GM12878 (cell line): Measurements from ENCODE around the gene LASP1NB.

Source experiments
- ATAC-seq: fragments of 200-7000 bp; cut with Tn5 transposase; 3 replicates; pipeline ENCODE4 v1.9.1; 2020; ENCODE audit warnings: mild to moderate bottlenecking, moderate library complexity
- BruUV-seq: library from RNA; stranded (reverse); fragments of 400-500 nt; replicated peaks from 2 replicates; lab custom pipeline; 2021; lab: Mats Ljungman, UMichigan
- CTCF ChIA-PET: fragments of 300-600 bp; sonication (Branson Sonifier 250); formaldehyde crosslinking; extraction: SDS; loops from one replicate; lab custom pipeline; 2021; ENCODE audit warnings: inconsistent platforms; lab: Yijun Ruan, JAX
- POLR2A ChIA-PET: fragments of 350-600 bp; formaldehyde crosslinking; extraction: SDS; loops from one replicate; lab custom pipeline; 2021; ENCODE audit warnings: inconsistent platforms; lab: Charles Lee
- RAD21 ChIA-PET: fragments of 300-600 bp; sonication (Branson Sonifier 250); formaldehyde crosslinking; loops from one replicate; lab custom pipeline; 2023; ENCODE audit warnings: antibody characterized with exemption; ENCODE audit not compliant: unreplicated experiment; lab: Charles Lee
- SMC1A ChIA-PET: fragments of 300-600 bp; sonication (Branson Sonifier 250); formaldehyde crosslinking; loops from one replicate; lab custom pipeline; 2023; ENCODE audit not compliant: unreplicated experiment, uncharacterized antibody; lab: Charles Lee
- DNase-seq: peaks from one replicate; pipeline ENCODE4 v3.0.0-alpha.2; 2011; ENCODE audit warnings: low read depth, low spot score
- FAIRE-seq: peaks from 3 replicates; lab custom pipeline; 2011; peaks lifted over from hg19 to GRCh38; lab: Jason Lieb, UNC
- H2AFZ ChIP-seq: 2 replicates; pipeline ENCODE4 v1.6.0; 2011; ENCODE audit warnings: low read depth, low read length, control low read depth; ENCODE audit not compliant: control insufficient read depth
- H3K27ac ChIP-seq: 2 replicates; pipeline ENCODE4 v1.5.1; 2011; ENCODE audit warnings: control low read depth; ENCODE audit not compliant: control insufficient read depth, insufficient read depth
- H3K27me3 ChIP-seq, 2 experiments: replicated peaks in 1 of 2; 2 replicates each; pipeline versions ENCODE4 v1.6.0 to v1.6.1; 2011; ENCODE audit warnings: low read length in 1 of 2; ENCODE audit not compliant: control insufficient read depth in 2 of 2, insufficient read depth in 2 of 2
- H3K36me3 ChIP-seq, 2 experiments: 2 replicates each; pipeline ENCODE4 v1.5.1; 2011; ENCODE audit warnings: low read length in 1 of 2; ENCODE audit not compliant: control insufficient read depth in 2 of 2, insufficient read depth in 2 of 2
- H3K4me1 ChIP-seq: 2 replicates; pipeline ENCODE4 v1.6.1; 2011; ENCODE audit warnings: mild to moderate bottlenecking, low read length, moderate library complexity, mixed read lengths; ENCODE audit not compliant: control insufficient read depth, insufficient read depth
- H3K4me2 ChIP-seq: 2 replicates; pipeline ENCODE4 v1.6.0; 2011; ENCODE audit warnings: control low read depth; ENCODE audit not compliant: control insufficient read depth, insufficient read depth
- H3K4me3 ChIP-seq: fragments of 200-600 bp; sonication (generic); 2 replicates; pipeline ENCODE4 v1.5.1; 2016
- H3K79me2 ChIP-seq: 2 replicates; pipeline ENCODE4 v1.6.0; 2011; ENCODE audit warnings: low read length; ENCODE audit not compliant: control insufficient read depth, insufficient read depth
- H3K9ac ChIP-seq: 2 replicates; pipeline ENCODE4 v1.8.0; 2011; ENCODE audit warnings: low read length, control low read depth, mixed read lengths; ENCODE audit not compliant: control insufficient read depth, insufficient read depth
- H3K9me3 ChIP-seq: replicated peaks from 3 replicates; pipeline ENCODE4 v1.5.1; 2011; ENCODE audit warnings: mild to moderate bottlenecking, low read length; ENCODE audit not compliant: control insufficient read depth, insufficient read depth
- H4K20me1 ChIP-seq: 2 replicates; pipeline ENCODE4 v1.6.0; 2011; ENCODE audit not compliant: control insufficient read depth, insufficient read depth
- POLR2A ChIP-seq: IDR thresholded peaks from 2 replicates; pipeline ENCODE4 v1.6.1; 2011; ENCODE audit warnings: low read depth, mild to moderate bottlenecking, low read length
- RAD21 ChIP-seq: IDR thresholded peaks from 2 replicates; pipeline ENCODE4 v1.6.1; 2011; ENCODE audit warnings: mild to moderate bottlenecking, low read depth, low read length, moderate library complexity; ENCODE audit not compliant: insufficient read depth
- SP1 ChIP-seq: IDR thresholded peaks from one replicate; pipeline ENCODE4 v1.6.1; 2011; ENCODE audit warnings: low read depth, low read length
- WGBS: methylation state at CpG from one replicate; pipeline ENCODE4 v1.1.6; 2016; ENCODE audit warnings: low lambda C conversion rate; ENCODE audit not compliant: insufficient replicate concordance, insufficient coverage; ENCODE audit errors: missing lambda C conversion rate; 5-methylcytosine and 5-hydroxymethylcytosine counted together
- in situ Hi-C: fragments of 300-500 bp; cut with MboI; formaldehyde crosslinking; loops from 9 replicates; pipeline ENCODE4 v1.14.3; 2018; ENCODE audit warnings: mixed read lengths
- intact Hi-C: fragments of 100-400 bp; cut with micrococcal nuclease; formaldehyde crosslinking; loops from one replicate; pipeline ENCODE4 v1.14.2; 2022; ENCODE audit not compliant: unreplicated experiment
- TF ChIP-seq, protein P1 (sequence below): IDR thresholded peaks from 2 replicates; pipeline ENCODE4 v1.6.1; 2011; ENCODE audit warnings: borderline replicate concordance, low read depth, mild to moderate bottlenecking, moderate library complexity, low read length; ENCODE audit not compliant: insufficient read depth, poor library complexity, severe bottlenecking

LASP1NB gene

DNA sequence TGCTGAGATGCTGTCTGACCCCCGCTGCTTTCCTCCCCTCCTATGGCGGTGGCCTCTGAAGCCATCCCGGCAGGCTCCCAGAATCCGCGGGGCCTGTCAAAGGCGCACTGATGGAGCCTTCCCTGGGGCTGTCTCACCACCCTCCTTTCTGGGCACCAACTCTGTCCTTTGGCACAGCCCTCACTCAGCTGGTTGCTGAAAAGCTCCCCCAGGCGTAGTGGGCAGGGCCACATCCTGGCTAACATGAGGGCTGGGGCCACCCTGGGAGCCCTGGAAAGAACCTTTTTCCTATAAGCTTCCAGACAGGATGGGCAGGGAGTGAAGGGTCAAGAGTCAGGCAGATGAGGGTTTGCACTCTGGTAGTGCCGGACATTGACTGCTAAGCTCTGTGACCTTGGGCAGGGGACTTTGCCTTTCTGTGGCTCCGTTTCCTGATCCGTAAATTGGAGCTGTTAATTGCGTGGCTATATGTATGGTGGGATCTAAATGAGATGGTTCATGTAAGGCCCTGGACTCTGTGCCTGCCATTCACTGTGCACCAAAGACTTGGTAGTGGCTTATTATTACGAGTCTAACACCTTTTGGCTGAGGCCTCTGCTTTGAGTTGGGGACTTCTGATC is 27.6 kb upstream of the LASP1NB start:
- SMC1A ChIA-PET: interaction anchor here (1.0 to 1.9 kb wide), 9 partner anchors 14 to 267 kb away, joined by 3 to 7 read pairs (median 5); partner anchors contain the start of genes LASP1NB and RPL23
- intact Hi-C loops: no loop called here
- Histone ChIP-seq H3K9ac (peak overlapping the region; percentile 75), H3K79me2 (peaks cover 4% of the 10 kb centered on the region), H3K27ac (peak overlapping the region; percentile 96), H3K27me3 (no peaks in the 10 kb centered on the region), H4K20me1 (no peaks in the 10 kb centered on the region), H3K4me3 (0 out of 2 replicates have a peak overlapping the region, but pooled peaks have one; percentile 28), H3K4me1 (peaks cover 28% of the 10 kb centered on the region), H3K9me3 (no peaks in the 10 kb centered on the region; the same call in 2 of the 3 replicates), H2AFZ (no peak overlapping the region), H3K36me3 (peaks cover 20 to 27% of the 10 kb centered on the region in 2 experiments), H3K4me2 (peak overlapping the region; percentile 84)
- CTCF ChIA-PET: interaction anchor here (0.9 to 2.0 kb wide), 8 partner anchors 10 to 277 kb away, joined by 3 to 6 read pairs (median 3); partner anchors contain the start of gene LASP1
- TF ChIP-seq POLR2A: 0 out of 2 replicates have a peak, but pooled peaks have one; percentile 3
- TF ChIP-seq, protein P1, sequence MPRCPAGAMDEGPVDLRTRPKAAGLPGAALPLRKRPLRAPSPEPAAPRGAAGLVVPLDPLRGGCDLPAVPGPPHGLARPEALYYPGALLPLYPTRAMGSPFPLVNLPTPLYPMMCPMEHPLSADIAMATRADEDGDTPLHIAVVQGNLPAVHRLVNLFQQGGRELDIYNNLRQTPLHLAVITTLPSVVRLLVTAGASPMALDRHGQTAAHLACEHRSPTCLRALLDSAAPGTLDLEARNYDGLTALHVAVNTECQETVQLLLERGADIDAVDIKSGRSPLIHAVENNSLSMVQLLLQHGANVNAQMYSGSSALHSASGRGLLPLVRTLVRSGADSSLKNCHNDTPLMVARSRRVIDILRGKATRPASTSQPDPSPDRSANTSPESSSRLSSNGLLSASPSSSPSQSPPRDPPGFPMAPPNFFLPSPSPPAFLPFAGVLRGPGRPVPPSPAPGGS: no peak
- TF ChIP-seq RAD21: no peak
- no peak for TF ChIP-seq SP1
- ATAC-seq: no peak; the same call in 2 of the 3 replicates
- POLR2A ChIA-PET: interaction anchor here (0.6 to 2.8 kb wide), 4 partner anchors 14 to 44 kb away, joined by 4 to 21 read pairs (median 7); partner anchors contain the start of genes LASP1 and RPL23
- in situ Hi-C loops: no loop called here
- no peak for DNase-seq
- RAD21 ChIA-PET: interaction anchor here (1.0 to 2.4 kb wide), 3 partner anchors 25 to 85 kb away, joined by 6 to 10 read pairs (median 7); partner anchors contain the start of gene LASP1
- BruUV-seq: no TSS peak
- 81% methylated on average over 12 of the region's 12 CpGs for WGBS
- FAIRE-seq: no peak
